ENCODE results near the gene POLE3.
"Not testable (repeated sequence)": the region's sequence is repeated elsewhere in the genome, so short reads cannot be mapped to it uniquely, and the experiment has no call there.

GRCh38 chr9:113406873-113407511 lies 3.5 kb downstream of the POLE3 start:
- peak in 2 of 3 experiments; percentile 63 to 71 for TF ChIP-seq CTCF (IDR thresholded peaks at IDR 0.05)
- TF ChIP-seq POLR2AphosphoS5 (IDR thresholded peaks at IDR 0.05; ENCODE audit: insufficient read depth in 1 of 2, low read depth in 1 of 2); POLR2A (IDR thresholded peaks at IDR 0.05): not testable (repeated sequence)

Data from vagina (tissue), 2 donors.